RWPE2 (cell line): ENCODE data around the gene GCAT.

ENCODE experiments used
- ATAC-seq: fragments of 200-7000 bp; cut with Tn5 transposase; 3 replicates; pipeline ENCODE4 v1.9.1; 2021; ENCODE audit warnings: low read depth
- DNase-seq: peaks from one replicate; pipeline ENCODE4 v3.0.0-alpha.2; 2020; ENCODE audit warnings: low spot score
- H3K27ac ChIP-seq: fragments of 450-650 bp; 2 replicates; pipeline ENCODE4 v1.5.1; 2017; ENCODE audit warnings: mild to moderate bottlenecking; ENCODE audit not compliant: poor library complexity, severe bottlenecking
- H3K27me3 ChIP-seq: fragments of 250-450 bp; sonication (Bioruptor Pico); 2 replicates; pipeline ENCODE4 v1.5.1; 2021; ENCODE audit warnings: mild to moderate bottlenecking, moderate library complexity; ENCODE audit not compliant: insufficient read depth, poor library complexity, severe bottlenecking
- H3K36me3 ChIP-seq: fragments of 250-450 bp; sonication (Bioruptor Pico); 2 replicates; pipeline ENCODE4 v1.5.1; 2020; ENCODE audit warnings: low read depth, mild to moderate bottlenecking, moderate library complexity
- H3K4me1 ChIP-seq: fragments of 250-450 bp; sonication (Bioruptor Pico); 2 replicates; pipeline ENCODE4 v1.5.1; 2021; ENCODE audit warnings: mild to moderate bottlenecking, moderate library complexity; ENCODE audit not compliant: insufficient read depth, poor library complexity, severe bottlenecking
- H3K4me3 ChIP-seq: fragments of 250-450 bp; sonication (Bioruptor Pico); 2 replicates; pipeline ENCODE4 v1.5.1; 2021; ENCODE audit warnings: mild to moderate bottlenecking, moderate library complexity; ENCODE audit not compliant: severe bottlenecking
- H3K9me3 ChIP-seq: fragments of 250-450 bp; sonication (Bioruptor Pico); 2 replicates; pipeline ENCODE4 v1.5.1; 2021; ENCODE audit warnings: mild to moderate bottlenecking, moderate library complexity; ENCODE audit not compliant: severe bottlenecking
- CTCF ChIP-seq: fragments of 450-650 bp; IDR thresholded peaks from one replicate; pipeline ENCODE4 v1.5.1; 2017; ENCODE audit warnings: mild to moderate bottlenecking, moderate library complexity; ENCODE audit not compliant: poor library complexity, severe bottlenecking

The GCAT gene

GRCh38 chr22:37768273-37768672, 39.5 kb upstream of the GCAT start:
- H3K27ac ChIP-seq = no peak overlapping the region
- ATAC-seq = no peak; the same call in 2 of the 3 replicates
- no peaks in the 10 kb centered on the region for H3K4me1 ChIP-seq
- H3K36me3 ChIP-seq = peaks cover 73% of the 10 kb centered on the region
- no peak overlapping the region for H3K4me3 ChIP-seq
- DNase-seq = no peak
- no peaks in the 10 kb centered on the region for H3K27me3 ChIP-seq
- no peaks in the 10 kb centered on the region for H3K9me3 ChIP-seq
- TF ChIP-seq CTCF = no peak

- TF ChIP-seq CTCF = no peak
- Histone ChIP-seq H3K9me3 (no peaks in the 10 kb centered on the region), H3K27ac (no peak overlapping the region), H3K36me3 (peaks cover 71% of the 10 kb centered on the region), H3K4me1 (no peaks in the 10 kb centered on the region), H3K27me3 (no peaks in the 10 kb centered on the region), H3K4me3 (no peak overlapping the region)
- DNase-seq = no peak
- ATAC-seq = no peak
These were observed 38.7 kb upstream of the GCAT start for GRCh38 chr22:37769056-37769455.

GRCh38 chr22:37771081-37771480, 36.7 kb upstream of the GCAT start:
- Histone ChIP-seq H3K27me3 (no peaks in the 10 kb centered on the region), H3K4me1 (peaks cover 5% of the 10 kb centered on the region), H3K9me3 (no peaks in the 10 kb centered on the region), H3K4me3 (no peak overlapping the region), H3K36me3 (peaks cover 54% of the 10 kb centered on the region), H3K27ac (no peak overlapping the region)
- ATAC-seq (no peak), DNase-seq (no peak)
- TF ChIP-seq CTCF = no peak

- no peak for TF ChIP-seq CTCF
- DNase-seq (no peak), ATAC-seq (no peak)
- Histone ChIP-seq H3K9me3 (no peaks in the 10 kb centered on the region), H3K27ac (no peak overlapping the region), H3K4me3 (no peak overlapping the region), H3K27me3 (no peaks in the 10 kb centered on the region), H3K36me3 (peaks cover 54% of the 10 kb centered on the region), H3K4me1 (peaks cover 13% of the 10 kb centered on the region)
These were observed 35.9 kb upstream of the GCAT start for GRCh38 chr22:37771702-37772427.

GRCh38 chr22:37774728-37775127, 33.0 kb upstream of the GCAT start:
- Histone ChIP-seq H3K36me3 (peaks cover 28% of the 10 kb centered on the region), H3K27me3 (no peaks in the 10 kb centered on the region), H3K4me3 (no peak overlapping the region), H3K27ac (peak overlapping the region; percentile 99), H3K4me1 (peaks cover 20% of the 10 kb centered on the region), H3K9me3 (no peaks in the 10 kb centered on the region)
- DNase-seq (no peak), ATAC-seq (no peak)
- no peak for TF ChIP-seq CTCF
